Lung microvascular endothelial cell (primary cell): ENCODE data around the gene LOXHD1. TPM values are rescaled to one million over a fixed set of nuclear protein-coding genes. Genes with fewer than 3 reads are reported as not detected.

Experiments used
- DNase-seq, 2 donors: peaks; one replicate each; pipeline versions ENCODE4 v3.0.0 to v3.0.0-alpha.2; 2010; ENCODE audit warnings: low read depth in 2 of 2
- total RNA-seq: library from RNA; depleted of rRNA; stranded (reverse); fragments of >200 nt; gene quantifications from 2 replicates; pipeline ENCODE4 v1.2.1, GENCODE V29; 2014

LOXHD1 gene
- total RNA-seq, result not detected in 2 replicates

DNA sequence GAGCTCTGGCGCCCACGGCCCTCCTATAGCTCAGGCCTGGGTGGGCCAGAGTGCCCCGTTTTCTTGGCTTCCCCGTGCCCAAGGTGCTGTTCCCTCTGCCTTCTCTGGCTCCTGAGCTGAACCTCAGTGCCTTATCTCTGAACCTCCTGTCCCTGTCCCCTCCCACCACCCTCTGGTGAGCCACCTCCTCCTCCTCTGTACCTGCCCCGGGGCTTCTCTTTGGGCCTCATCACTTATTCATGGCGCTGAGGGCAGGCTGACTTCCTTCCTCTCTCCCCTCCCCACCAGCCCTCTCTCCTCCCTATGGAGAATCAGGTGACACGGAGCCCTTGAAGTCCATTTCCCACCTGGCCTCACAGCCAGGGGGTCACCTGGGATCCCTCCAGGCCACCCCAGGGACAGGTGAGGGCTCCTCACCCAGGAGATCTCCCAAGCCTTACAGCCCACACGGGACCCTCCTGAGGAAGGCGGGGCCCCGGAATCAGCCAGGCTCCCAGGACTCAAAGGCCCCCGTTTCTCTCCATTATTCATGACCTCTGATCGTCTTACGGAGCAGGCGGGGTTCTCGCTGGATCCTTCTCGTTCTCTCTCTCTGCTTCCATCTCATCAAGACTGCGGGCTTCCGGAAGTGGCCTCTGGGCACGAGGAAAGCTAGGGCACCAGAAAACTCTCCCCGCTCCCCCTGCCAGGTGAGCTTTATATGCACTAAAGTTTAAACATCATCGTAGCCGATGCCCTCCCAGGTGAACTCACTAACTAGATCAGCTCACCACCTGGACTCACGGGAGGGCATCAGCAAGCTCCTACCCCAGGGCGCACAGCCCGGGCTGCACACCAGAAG is at the start of gene LOXHD1:
TSS of gene LOXHD1 (minus strand) at position 106 of the 841 bp plus-strand sequence. CDS start 187 bp downstream, outside the sequence.
- DNase-seq, result no peak

GRCh38 chr18:46705521-46705920 is 48.5 kb upstream of the LOXHD1 start:
- no peak for DNase-seq

GRCh38 chr18:46704816-46705215 is 47.8 kb upstream of the LOXHD1 start:
- DNase-seq, result no peak

GRCh38 chr18:46704189-46704588 is 47.2 kb upstream of the LOXHD1 start:
- DNase-seq, result no peak

- DNase-seq, result no peak
These were observed 45.5 kb upstream of the LOXHD1 start for GRCh38 chr18:46702471-46702870.

DNA sequence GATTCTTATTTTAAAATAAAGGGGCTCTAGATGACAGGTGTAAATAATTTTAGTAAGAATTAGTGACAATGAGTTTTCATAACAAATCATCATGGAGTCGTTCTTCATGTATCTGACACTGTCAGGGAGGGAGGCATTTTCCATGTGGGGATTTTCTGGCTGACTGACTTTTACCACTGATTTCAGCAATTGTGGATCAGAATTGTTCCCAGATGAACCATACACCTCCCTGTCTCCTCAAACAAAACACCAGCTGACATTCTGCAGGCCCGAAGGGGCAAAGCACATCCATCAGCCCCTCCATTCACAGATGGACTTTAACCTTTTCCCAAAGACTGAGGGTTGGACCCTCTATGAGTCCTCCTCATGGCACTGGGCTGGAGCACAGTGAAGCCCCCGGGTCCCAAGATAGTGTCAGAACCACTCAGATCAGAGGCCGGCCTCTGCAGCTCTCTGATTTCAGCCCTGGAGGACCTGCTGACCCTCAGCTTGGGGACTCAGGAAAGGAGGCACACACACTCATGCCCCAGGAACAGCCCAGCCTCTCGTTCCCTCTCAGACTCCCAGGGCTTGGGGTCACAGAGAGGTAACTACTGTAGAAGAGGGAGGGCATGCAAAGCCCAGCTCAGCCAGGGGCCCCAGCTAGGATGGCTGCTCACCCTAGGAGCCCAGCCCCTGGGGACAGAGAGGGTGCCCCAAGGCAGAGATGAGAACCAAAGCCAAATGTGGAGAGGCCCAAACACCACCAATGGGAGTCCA is 43.2 kb upstream of the LOXHD1 start:
- DNase-seq, result no peak

DNA sequence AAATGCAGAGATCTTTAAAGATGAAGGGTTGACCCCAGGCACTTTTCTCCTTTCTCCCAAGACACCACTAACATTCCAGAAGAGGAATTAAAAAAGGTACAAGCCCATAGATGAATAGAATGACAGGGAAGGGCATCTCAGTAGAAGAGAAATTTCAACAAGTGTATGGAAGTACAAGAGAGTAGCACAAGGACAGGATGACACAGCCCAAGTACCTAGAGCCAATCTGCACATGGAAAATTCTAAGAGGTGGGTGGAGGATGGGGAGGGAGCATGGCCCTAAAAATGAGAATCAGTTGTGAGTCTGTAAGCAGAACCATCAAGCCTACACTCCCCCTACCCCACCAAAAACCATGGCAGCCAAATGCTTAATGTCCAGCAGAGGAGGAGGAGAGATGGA is 39.7 kb upstream of the LOXHD1 start:
- no peak for DNase-seq

DNA sequence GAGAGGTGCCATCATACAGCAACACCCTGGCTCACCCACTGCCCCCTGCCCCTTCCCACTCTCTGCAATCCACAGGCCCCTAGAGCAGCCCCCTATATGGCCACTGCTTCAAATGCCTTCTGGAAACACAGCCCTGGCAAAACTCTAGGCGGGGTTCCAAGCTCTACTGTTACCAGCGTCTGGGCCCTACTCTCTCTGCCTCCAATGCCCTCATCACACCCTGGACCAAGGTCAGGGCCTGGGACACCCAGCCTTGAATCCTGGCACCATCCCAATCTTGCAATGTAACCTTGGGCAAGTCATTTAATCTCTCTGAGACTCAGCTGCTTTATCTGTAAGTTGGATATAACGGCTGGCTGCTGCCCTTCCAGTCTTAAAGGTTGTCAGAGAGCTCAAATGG is 39.2 kb upstream of the LOXHD1 start:
- DNase-seq, result no peak

DNA sequence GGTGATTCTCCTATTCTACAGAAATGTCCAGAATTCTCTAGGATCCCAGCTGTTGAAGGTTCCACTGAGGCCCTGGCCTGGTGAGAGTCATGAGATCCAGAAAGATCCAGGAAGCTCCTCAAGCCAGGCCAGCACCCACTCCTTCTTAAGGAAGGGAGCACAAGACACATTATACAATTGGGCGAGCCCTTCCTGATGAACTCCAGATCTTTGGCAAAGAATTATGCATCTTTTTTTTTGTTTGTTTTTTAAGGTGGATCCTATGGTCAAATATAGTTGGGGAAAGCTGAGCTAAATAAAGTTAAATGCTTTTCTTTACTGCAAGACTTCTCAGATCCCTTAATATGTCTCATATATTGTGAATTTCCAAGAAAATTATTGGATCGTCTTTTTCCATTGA is 37.0 kb upstream of the LOXHD1 start:
- DNase-seq, result no peak

DNA sequence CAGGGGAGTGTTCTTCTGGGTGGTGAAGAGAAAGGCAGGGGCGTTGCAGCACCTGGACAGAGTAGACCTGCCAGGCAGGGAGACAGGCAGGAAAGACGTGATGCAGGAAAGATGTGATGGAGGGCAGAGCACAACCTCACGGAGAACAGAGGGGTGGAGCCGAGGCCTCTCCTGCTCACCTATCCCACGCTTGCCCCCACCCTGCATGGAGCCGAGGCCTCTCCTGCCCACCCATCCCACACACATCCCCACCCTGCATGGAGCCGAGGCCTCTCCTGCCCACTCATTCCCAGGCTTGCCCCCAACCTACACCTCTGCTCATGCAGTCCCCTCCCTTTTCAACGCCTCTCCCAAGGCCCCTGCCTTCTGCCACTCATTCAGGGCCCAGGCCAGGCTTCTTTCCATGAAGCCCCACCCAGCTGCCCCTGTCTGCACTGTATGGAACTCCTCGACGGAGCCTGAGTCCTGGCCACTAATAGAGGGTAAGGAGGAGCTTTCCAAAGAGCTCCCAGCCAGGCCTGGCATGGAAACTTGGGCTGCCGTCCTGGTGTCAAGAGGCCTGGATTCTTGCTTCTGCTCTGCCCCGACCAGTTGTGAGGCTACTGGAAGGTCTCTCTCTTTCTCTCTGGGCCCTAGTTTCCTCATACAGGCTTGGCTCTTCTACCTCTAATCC is 32.0 kb upstream of the LOXHD1 start:
- no peak for DNase-seq

DNA sequence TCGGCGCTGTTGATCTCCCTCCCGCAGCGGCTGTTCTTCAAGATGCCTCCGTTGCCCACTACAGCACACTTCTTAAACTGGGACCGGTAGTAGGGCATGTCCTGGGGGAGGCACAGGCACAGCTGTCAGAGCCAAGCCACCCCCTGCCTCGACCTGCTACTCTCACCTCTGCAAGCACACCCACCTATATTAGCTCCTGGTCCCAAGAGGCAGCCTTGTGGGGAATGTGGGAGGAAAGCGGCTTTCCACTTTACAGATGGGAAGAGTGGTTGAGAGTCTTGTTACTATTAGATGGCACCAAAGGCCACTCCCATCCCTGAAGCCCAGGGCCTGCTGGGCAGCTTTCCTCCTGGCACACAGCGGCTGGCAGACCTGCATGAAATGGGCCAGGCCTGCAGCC is 29.2 kb upstream of the LOXHD1 start:
- no peak for DNase-seq

DNA sequence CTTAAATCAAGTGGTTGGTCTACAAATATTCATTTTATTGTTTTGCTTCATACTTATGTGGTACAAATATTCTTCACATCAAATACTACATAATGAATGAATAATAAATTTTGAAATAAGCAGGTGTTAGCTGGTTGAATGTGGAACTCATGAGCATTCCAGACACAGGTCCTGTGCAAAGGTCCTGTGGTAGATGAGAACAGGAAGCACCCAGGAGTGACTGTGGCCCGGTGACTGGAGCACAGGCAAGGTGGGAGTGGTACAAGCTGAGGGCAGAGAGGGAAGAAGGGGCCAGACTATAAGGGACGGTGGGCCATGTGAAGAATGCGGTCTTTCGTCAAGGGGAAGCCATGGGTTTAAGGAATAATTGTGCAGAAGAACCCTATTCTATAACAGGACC is 26.2 kb upstream of the LOXHD1 start:
- no peak for DNase-seq

DNA sequence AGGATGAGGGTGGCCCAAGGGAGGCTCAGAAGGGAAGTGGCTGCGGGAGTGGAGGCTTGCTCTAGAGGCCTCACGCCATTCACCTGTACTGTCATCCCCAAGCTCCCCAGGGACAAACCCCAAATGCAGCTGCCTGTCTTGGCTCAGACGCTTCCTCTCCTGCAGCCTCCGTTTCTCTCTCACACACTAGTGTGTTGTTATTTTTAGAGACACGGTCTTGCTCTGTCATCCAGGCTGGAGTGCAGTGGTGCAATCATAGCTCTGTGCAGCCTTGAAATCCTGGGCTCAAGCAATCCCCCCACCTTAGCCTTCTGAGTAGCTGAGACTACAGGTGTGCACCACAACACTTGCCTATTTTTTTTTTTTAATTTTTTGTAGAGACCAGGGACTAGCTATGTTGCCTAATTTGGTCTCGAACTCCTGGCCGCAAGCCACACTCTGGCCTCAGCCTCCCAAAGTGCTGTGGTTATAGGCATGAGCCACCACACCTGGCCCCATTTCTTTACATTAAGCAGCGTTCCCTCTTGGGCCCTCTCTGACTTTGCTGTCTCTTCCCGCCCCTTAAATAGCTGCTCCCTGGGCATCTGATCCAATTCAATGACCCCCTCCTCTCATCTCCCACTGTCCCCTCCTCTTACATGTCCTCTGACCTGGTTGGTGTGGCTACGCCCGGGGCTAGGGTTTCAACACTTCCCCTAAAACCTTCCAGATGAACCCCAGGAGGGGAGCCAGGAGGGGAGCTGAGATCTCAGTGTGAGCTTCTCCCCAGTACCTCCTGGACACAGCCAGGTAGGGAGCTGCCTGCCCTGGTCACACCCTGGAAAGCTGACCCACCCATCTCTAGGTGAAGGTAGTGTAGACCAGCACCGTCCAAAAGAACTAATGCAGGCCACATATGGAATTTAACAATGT is 24.0 kb upstream of the LOXHD1 start:
- no peak for DNase-seq

GRCh38 chr18:46679846-46680598 is 23.0 kb upstream of the LOXHD1 start:
- no peak for DNase-seq

- DNase-seq, result no peak
These were observed 21.9 kb upstream of the LOXHD1 start for GRCh38 chr18:46678785-46679399.

DNA sequence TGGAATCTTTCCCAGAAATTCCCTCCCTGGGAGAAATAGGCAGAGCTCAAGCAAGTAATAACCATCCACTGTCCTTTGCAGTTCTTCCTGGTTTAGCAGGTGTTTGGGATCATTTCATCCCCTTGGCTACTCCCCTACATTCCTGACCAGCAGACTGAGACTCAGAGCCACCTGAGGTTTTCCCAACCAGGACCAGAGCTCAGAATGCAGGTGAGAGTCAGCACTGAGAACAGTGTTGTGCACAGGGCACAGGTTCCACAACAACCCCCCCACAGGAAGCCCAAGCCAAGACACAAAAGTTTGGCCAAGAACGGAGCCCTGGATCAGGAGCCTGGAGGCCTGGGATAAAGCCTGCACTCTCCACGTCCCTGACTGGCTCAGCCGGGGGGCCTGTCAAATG is 21.0 kb upstream of the LOXHD1 start:
- no peak for DNase-seq

DNA sequence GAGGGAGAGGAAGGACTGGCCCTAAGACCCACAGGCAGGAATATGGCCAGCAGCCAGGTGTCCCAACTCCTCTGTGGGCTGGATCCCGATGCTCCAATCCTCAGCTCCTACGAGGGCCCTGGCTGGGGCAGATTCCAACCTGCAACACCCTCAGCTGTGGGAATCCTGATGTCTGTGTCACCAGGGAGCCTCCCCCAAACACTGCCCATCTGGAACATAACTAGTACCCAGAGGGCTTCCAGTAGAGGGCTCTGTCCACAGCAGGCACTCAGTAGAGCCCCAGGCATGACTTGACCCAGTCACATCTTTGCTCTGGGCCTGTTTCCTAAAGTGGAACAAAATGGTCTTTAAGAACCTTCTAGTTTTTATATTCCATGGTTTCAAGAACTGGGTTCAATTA is 20.6 kb upstream of the LOXHD1 start:
- peak; percentile 6 to 7 for DNase-seq

- DNase-seq, result peak; percentile 17 to 41
These were observed 19.3 kb upstream of the LOXHD1 start for GRCh38 chr18:46676182-46676835.

DNA sequence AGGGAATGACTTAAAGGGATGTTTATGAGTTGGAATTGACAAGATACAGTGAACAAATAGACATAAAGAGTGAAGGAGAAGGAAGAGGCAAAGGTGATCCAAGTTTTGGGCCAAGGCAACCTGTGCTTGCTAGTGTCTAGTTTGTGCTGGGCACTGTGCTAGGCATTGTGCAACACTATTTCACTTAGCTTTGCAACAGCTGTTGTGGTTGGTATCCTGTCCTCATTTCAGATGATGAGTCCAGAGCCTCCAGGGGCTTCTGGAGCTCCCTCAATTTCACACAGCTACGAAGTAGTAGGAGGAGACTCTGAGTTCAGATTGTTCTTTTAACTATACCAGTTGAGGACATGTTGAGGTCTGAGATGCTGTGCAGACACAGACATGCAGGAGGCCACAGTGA is 18.1 kb upstream of the LOXHD1 start:
- DNase-seq, result no peak
